Endothelial cell of umbilical vein (primary cell): Measurements from ENCODE around the gene CHRM4.

ENCODE experiments used
- EZH2 ChIP-seq: IDR thresholded peaks from 2 replicates; pipeline ENCODE4 v1.6.1; 2012; ENCODE audit warnings: borderline replicate concordance, low read depth, mild to moderate bottlenecking, moderate library complexity, low read length, inconsistent platforms; ENCODE audit not compliant: severe bottlenecking
- FOS ChIP-seq: IDR thresholded peaks from 2 replicates; pipeline ENCODE4 v1.6.1; 2011; ENCODE audit warnings: mild to moderate bottlenecking, low read length, moderate library complexity, borderline replicate concordance; ENCODE audit not compliant: insufficient read depth
- GATA2 ChIP-seq: IDR thresholded peaks from 2 replicates; pipeline ENCODE4 v1.7.0; 2011; ENCODE audit warnings: low read depth, mild to moderate bottlenecking, moderate library complexity, mixed read lengths, low read length; ENCODE audit not compliant: insufficient read length, insufficient read depth
- JUN ChIP-seq: IDR thresholded peaks from 2 replicates; pipeline ENCODE4 v1.6.1; 2011; ENCODE audit warnings: borderline replicate concordance, low read depth; ENCODE audit not compliant: insufficient read length, insufficient read depth
- MYC ChIP-seq: IDR thresholded peaks from one replicate; pipeline ENCODE4 v1.6.1; 2011; ENCODE audit warnings: mild to moderate bottlenecking, low read depth, low read length
- POLR2A ChIP-seq: IDR thresholded peaks from 2 replicates; pipeline ENCODE4 v1.6.1; 2012; ENCODE audit warnings: low read depth, mild to moderate bottlenecking, control low read depth, low read length
- POLR2AphosphoS5 ChIP-seq: IDR thresholded peaks from 2 replicates; pipeline ENCODE4 v1.6.1; 2012; ENCODE audit warnings: low read depth, mild to moderate bottlenecking, control low read depth, low read length, moderate library complexity; ENCODE audit not compliant: insufficient read depth
- TF ChIP-seq, protein P1 (sequence below), 2 donors: IDR thresholded peaks; 1 replicate in 1 of 2; 2 replicates in 1 of 2; pipeline ENCODE4 v1.5.1; 2011; ENCODE audit warnings: low read length in 2 of 2, mild to moderate bottlenecking in 2 of 2, moderate library complexity in 2 of 2, control low read depth in 1 of 2, inconsistent platforms in 1 of 2, low read depth in 1 of 2; ENCODE audit not compliant: insufficient read depth in 1 of 2; ENCODE audit errors: extremely low read depth in 1 of 2
- TF ChIP-seq, protein P2 (sequence below): IDR thresholded peaks from 2 replicates; pipeline ENCODE4 v1.6.1; 2011; ENCODE audit not compliant: insufficient read depth, insufficient read length

DNA sequence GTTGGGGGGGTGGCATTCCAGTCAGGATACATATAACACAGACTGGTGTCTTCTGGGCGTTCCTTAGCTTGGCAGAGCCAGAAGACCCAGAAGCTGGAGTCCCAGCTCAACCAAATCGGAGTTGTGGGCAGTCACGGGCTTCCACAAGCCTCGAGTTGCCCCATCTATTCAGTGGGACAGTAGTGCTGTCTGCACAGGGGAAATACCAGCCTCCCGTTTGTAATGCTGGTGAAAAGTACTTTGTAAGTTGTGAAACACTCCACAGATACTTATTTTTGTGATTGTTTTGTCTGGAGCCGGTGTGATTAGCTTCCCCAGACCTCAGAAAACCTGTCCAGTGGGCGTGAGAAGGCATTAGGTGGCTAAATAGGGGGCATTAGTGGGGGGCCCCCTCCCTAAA lies 30.7 kb downstream of the CHRM4 start:
- TF ChIP-seq, protein P1, sequence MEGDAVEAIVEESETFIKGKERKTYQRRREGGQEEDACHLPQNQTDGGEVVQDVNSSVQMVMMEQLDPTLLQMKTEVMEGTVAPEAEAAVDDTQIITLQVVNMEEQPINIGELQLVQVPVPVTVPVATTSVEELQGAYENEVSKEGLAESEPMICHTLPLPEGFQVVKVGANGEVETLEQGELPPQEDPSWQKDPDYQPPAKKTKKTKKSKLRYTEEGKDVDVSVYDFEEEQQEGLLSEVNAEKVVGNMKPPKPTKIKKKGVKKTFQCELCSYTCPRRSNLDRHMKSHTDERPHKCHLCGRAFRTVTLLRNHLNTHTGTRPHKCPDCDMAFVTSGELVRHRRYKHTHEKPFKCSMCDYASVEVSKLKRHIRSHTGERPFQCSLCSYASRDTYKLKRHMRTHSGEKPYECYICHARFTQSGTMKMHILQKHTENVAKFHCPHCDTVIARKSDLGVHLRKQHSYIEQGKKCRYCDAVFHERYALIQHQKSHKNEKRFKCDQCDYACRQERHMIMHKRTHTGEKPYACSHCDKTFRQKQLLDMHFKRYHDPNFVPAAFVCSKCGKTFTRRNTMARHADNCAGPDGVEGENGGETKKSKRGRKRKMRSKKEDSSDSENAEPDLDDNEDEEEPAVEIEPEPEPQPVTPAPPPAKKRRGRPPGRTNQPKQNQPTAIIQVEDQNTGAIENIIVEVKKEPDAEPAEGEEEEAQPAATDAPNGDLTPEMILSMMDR (IDR thresholded peaks at IDR 0.05; ENCODE audit: extremely low read depth in 1 of 2, insufficient read depth in 1 of 2, low read depth in 1 of 2, low read length in 2 of 2): no peak
- TF ChIP-seq POLR2AphosphoS5 (no peak), POLR2A (no peak), MYC (no peak), EZH2 (no peak), JUN (no peak), FOS (no peak), GATA2 (no peak)
- TF ChIP-seq, protein P2, sequence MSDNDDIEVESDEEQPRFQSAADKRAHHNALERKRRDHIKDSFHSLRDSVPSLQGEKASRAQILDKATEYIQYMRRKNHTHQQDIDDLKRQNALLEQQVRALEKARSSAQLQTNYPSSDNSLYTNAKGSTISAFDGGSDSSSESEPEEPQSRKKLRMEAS: no peak
